ENCODE results near the gene ZBTB32. TPM values are rescaled to one million over a fixed set of nuclear protein-coding genes. Genes with fewer than 3 reads are reported as not detected.

Gene ZBTB32
- polyA plus RNA-seq, 1 of the 3 experiments (the other 2 are of a cell fraction): not detected

DNA sequence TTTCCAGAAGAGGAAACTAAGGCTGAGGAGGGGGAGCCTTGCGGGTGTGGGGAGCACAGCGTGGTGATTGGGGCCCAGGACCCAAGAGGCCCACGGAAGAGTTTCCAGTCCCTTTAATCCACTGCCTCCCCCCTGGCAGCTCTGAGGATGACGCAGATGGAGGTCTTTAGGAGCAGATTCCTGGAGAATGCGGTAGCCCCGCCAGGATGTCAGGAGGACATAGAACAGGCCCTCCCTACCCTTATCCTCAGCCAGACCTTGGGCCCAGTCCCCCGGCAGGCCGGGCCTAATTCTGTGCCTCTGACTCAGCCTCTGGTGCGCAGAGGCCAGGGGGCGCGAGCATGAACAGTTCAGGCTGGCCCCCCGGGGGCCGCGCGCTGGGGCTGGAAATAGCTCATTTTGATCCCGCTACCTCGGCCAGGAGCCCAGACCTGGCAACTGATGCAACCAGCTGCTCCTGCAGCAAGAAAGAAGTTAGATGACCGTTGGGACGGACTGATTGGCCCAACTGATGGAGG lies 52.9 kb downstream of the ZBTB32 start (continued):
- TF ChIP-seq, protein P1, sequence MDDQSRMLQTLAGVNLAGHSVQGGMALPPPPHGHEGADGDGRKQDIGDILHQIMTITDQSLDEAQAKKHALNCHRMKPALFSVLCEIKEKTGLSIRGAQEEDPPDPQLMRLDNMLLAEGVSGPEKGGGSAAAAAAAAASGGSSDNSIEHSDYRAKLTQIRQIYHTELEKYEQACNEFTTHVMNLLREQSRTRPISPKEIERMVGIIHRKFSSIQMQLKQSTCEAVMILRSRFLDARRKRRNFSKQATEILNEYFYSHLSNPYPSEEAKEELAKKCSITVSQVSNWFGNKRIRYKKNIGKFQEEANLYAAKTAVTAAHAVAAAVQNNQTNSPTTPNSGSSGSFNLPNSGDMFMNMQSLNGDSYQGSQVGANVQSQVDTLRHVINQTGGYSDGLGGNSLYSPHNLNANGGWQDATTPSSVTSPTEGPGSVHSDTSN (IDR thresholded peaks at IDR 0.05): peak; percentile 88
- no peak for TF ChIP-seq RAD21 (IDR thresholded peaks at IDR 0.05; ENCODE audit: low read length)
- TF ChIP-seq TCF12 (IDR thresholded peaks at IDR 0.05): peak; percentile 94
- peak; percentile 14; the same call in 1 of the 2 replicates for TF ChIP-seq NFIC (IDR thresholded peaks at IDR 0.05; ENCODE audit: borderline replicate concordance)
- TF ChIP-seq JUND (IDR thresholded peaks at IDR 0.05): peak; percentile 54; the same call in 1 of the 2 replicates
- TF ChIP-seq, protein P2, sequence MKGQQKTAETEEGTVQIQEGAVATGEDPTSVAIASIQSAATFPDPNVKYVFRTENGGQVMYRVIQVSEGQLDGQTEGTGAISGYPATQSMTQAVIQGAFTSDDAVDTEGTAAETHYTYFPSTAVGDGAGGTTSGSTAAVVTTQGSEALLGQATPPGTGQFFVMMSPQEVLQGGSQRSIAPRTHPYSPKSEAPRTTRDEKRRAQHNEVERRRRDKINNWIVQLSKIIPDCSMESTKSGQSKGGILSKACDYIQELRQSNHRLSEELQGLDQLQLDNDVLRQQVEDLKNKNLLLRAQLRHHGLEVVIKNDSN (IDR thresholded peaks at IDR 0.05; ENCODE audit: borderline replicate concordance, low read depth): no peak
- peak; percentile 71; the same call in 1 of the 2 replicates for TF ChIP-seq SIN3A (IDR thresholded peaks at IDR 0.05; ENCODE audit: borderline replicate concordance, low read depth, low read length)
- TF ChIP-seq FOSL2 (IDR thresholded peaks at IDR 0.05; ENCODE audit: borderline replicate concordance, low read depth): peak; percentile 70
- no peak for TF ChIP-seq FOXJ3 (CRISPR knock-in tag; IDR thresholded peaks at IDR 0.05)
- TF ChIP-seq MXI1 (IDR thresholded peaks at IDR 0.05; ENCODE audit: low read depth, low read length): no peak

DNA sequence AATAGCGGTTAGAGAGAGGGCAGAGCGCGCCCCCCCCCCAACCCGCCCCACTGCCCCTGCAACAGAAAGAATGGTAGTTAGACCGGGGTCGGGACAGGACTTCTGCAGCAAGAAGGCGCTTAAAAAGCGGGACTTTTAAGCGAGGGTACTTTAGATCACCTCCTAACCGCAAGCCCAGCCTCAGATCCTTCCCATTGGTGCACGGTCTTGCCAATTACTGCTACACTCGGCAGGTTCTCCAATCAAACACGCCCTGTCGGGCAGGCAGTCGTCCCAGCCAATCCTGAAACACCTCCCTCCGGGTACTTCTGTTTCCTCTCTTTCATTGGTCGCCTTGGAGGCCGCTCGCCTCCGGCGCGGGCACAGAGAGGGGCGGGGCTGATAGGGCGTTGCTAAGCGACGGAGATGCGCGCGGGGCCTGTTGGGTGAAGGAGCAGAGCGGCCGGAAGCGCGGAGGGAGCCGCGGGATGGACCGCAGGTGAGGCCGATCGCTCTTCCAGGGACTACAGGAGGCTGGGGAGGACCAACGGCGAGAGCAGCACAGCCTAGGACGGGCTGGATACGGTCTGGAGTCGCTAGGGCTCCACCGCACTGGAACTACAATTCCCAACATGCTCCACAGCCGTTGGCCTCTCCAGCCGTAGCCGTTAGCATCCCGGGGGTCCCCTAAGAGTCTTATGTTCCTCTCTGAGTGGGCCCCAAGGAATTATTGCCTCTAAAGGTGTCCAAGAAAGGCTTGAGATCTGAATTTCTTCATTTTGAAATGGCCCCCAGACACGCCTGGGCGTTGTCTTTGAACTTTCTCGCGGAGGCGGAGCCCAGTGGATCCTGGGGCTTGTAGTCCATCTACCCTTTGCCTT lies 53.6 kb downstream of the ZBTB32 start, which contains the start of gene PROSER3:
PROSER3 (plus strand) TSS at position 428 of the 860 bp plus-strand sequence; CDS start at position 468, 40 bp downstream.
- peaks cover 27% of the 10 kb centered on the region for H3K79me2 ChIP-seq (ENCODE audit: insufficient read depth)
- CTCF ChIA-PET: interaction anchor here (1.5 kb wide), 1 partner anchor 13 kb away, joined by 5 read pairs; the partner anchor contains the start of genes PSENEN and U2AF1L4
- DNase-seq: peak; percentile 97
- H3K9me3 ChIP-seq: no peaks in the 10 kb centered on the region
- no peaks in the 10 kb centered on the region for H3K9me2 ChIP-seq
- peak within 1 kb of the TSS; percentile 100 for H3K9ac ChIP-seq
- H3K27ac ChIP-seq (ENCODE audit: low read depth in 2 of 2, low read length in 1 of 2): peak within 1 kb of the TSS; percentile 95 to 98
- peak within 1 kb of the TSS; percentile 94 for H2AFZ ChIP-seq (ENCODE audit: low read depth)
- peaks cover 10% of the 10 kb centered on the region for H3F3A ChIP-seq (replicated peaks; ENCODE audit: insufficient read depth)
- peak within 1 kb of the TSS; percentile 95 for H3K4me2 ChIP-seq
- no peaks in the 10 kb centered on the region for H3K27me3 ChIP-seq (ENCODE audit: insufficient read depth)
- POLR2A ChIA-PET: interaction anchor here (0.8 to 1.7 kb wide), 6 partner anchors 9 to 112 kb away, joined by 3 to 11 read pairs (median 4); partner anchors contain the start of genes LIN37, PSENEN and U2AF1L4
- H3K36me3 ChIP-seq (replicated peaks in 1 of 2; ENCODE audit: control insufficient read depth in 1 of 2, insufficient read depth in 2 of 2, low read length in 1 of 2): peaks cover 15 to 33% of the 10 kb centered on the region in 2 experiments
- H4K20me1 ChIP-seq (ENCODE audit: insufficient read depth): peaks cover 4% of the 10 kb centered on the region
- H3K4me3 ChIP-seq (ENCODE audit: low read depth in 2 of 2, low read length in 1 of 2): peak within 1 kb of the TSS; percentile 87 to 99
- peaks cover 7 to 19% of the 10 kb centered on the region in 2 experiments; a peak in 3 of 4 replicates for H3K4me1 ChIP-seq (ENCODE audit: control insufficient read depth in 1 of 2, insufficient read depth in 2 of 2, low read depth in 1 of 2, low read length in 1 of 2)
- WGBS (ENCODE audit: low lambda C conversion rate): 0% methylated on average over 41 of the region's 53 CpGs
- TF ChIP-seq FOSL2 (IDR thresholded peaks at IDR 0.05; ENCODE audit: borderline replicate concordance, low read depth) (no peak), FOXJ3 (CRISPR knock-in tag; IDR thresholded peaks at IDR 0.05) (no peak), TAF1 (IDR thresholded peaks at IDR 0.05; ENCODE audit: borderline replicate concordance, low read depth, low read length) (peak; percentile 41; the same call in 1 of the 2 replicates), TCF12 (IDR thresholded peaks at IDR 0.05) (no peak), RFX5 (IDR thresholded peaks at IDR 0.05; ENCODE audit: low read length) (peak; percentile 63; the same call in 1 of the 2 replicates), SIN3A (IDR thresholded peaks at IDR 0.05; ENCODE audit: borderline replicate concordance, low read depth, low read length) (no peak), NRF1 (IDR thresholded peaks at IDR 0.05; ENCODE audit: low read depth, low read length) (no peak), CHD2 (IDR thresholded peaks at IDR 0.05; ENCODE audit: low read length, partially characterized antibody) (peak; percentile 96), GATA2 (CRISPR knock-in tag; IDR thresholded peaks at IDR 0.05) (no peak), RXRA (IDR thresholded peaks at IDR 0.05; ENCODE audit: borderline replicate concordance, low read depth) (no peak), YY1 (IDR thresholded peaks at IDR 0.05; ENCODE audit: low read depth) (peak; percentile 80), GABPA (IDR thresholded peaks at IDR 0.05; ENCODE audit: low read depth) (peak; percentile 59), POLR2AphosphoS5 (IDR thresholded peaks at IDR 0.05; ENCODE audit: low read depth, low read length) (peak; percentile 2)
- TF ChIP-seq, protein P1 (IDR thresholded peaks at IDR 0.05): peak; percentile 99
- TF ChIP-seq, protein P3, sequence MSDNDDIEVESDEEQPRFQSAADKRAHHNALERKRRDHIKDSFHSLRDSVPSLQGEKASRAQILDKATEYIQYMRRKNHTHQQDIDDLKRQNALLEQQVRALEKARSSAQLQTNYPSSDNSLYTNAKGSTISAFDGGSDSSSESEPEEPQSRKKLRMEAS (IDR thresholded peaks at IDR 0.05; ENCODE audit: low read depth): 0 out of 2 replicates have a peak, but pooled peaks have one; percentile 9
- TF ChIP-seq, protein P4, sequence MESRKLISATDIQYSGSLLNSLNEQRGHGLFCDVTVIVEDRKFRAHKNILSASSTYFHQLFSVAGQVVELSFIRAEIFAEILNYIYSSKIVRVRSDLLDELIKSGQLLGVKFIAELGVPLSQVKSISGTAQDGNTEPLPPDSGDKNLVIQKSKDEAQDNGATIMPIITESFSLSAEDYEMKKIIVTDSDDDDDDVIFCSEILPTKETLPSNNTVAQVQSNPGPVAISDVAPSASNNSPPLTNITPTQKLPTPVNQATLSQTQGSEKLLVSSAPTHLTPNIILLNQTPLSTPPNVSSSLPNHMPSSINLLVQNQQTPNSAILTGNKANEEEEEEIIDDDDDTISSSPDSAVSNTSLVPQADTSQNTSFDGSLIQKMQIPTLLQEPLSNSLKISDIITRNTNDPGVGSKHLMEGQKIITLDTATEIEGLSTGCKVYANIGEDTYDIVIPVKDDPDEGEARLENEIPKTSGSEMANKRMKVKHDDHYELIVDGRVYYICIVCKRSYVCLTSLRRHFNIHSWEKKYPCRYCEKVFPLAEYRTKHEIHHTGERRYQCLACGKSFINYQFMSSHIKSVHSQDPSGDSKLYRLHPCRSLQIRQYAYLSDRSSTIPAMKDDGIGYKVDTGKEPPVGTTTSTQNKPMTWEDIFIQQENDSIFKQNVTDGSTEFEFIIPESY (IDR thresholded peaks at IDR 0.05; ENCODE audit: borderline replicate concordance, low read depth): peak; percentile 93
- TF ChIP-seq, protein P5, sequence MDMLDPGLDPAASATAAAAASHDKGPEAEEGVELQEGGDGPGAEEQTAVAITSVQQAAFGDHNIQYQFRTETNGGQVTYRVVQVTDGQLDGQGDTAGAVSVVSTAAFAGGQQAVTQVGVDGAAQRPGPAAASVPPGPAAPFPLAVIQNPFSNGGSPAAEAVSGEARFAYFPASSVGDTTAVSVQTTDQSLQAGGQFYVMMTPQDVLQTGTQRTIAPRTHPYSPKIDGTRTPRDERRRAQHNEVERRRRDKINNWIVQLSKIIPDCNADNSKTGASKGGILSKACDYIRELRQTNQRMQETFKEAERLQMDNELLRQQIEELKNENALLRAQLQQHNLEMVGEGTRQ (IDR thresholded peaks at IDR 0.05; ENCODE audit: borderline replicate concordance, low read depth, low read length): no peak
